Fibroblast of lung (primary cell): ENCODE data around the gene NPS.

Experiments used
- EZH2 ChIP-seq: IDR thresholded peaks from 2 replicates; pipeline ENCODE4 v1.5.1; 2012; ENCODE audit warnings: low read length, control low read depth, mild to moderate bottlenecking; ENCODE audit errors: missing control alignments
- TF ChIP-seq, protein P1 (sequence below), 2 donors: IDR thresholded peaks in 1 of 2; conservative IDR thresholded peaks in 1 of 2; 1 replicate in 1 of 2; 2 replicates in 1 of 2; pipeline ENCODE4 v1.5.1; 2011 to 2012; ENCODE audit warnings: low read length in 2 of 2, control low read depth in 1 of 2, inconsistent platforms in 1 of 2, low read depth in 1 of 2, mild to moderate bottlenecking in 1 of 2

DNA sequence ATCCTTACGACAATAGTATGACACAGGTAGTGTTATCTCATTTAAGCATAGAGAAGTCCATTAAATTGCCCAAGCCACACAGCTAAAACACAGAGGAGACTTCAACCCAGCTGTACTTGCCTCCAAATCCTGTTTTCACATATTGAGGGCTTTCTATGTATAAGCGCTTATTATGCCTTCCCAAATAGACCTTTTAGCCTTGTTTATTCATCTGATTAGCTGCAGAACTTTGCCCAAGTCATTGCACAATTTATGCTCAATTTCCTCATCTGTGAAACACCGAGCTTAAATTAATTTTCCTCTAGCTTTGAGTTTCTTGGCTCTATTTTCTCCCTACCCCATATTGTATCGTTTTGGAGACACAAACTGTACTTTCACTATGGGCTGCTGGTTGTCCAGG, 15.5 kb downstream of the NPS start:
- TF ChIP-seq, protein P1, sequence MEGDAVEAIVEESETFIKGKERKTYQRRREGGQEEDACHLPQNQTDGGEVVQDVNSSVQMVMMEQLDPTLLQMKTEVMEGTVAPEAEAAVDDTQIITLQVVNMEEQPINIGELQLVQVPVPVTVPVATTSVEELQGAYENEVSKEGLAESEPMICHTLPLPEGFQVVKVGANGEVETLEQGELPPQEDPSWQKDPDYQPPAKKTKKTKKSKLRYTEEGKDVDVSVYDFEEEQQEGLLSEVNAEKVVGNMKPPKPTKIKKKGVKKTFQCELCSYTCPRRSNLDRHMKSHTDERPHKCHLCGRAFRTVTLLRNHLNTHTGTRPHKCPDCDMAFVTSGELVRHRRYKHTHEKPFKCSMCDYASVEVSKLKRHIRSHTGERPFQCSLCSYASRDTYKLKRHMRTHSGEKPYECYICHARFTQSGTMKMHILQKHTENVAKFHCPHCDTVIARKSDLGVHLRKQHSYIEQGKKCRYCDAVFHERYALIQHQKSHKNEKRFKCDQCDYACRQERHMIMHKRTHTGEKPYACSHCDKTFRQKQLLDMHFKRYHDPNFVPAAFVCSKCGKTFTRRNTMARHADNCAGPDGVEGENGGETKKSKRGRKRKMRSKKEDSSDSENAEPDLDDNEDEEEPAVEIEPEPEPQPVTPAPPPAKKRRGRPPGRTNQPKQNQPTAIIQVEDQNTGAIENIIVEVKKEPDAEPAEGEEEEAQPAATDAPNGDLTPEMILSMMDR (conservative IDR thresholded peaks at IDR 0.05 in 1 of 2, IDR thresholded peaks at IDR 0.05 in 1 of 2; ENCODE audit: low read depth in 1 of 2, low read length in 2 of 2) = no peak
- TF ChIP-seq EZH2 = no peak
